ENCODE results near the gene MICU1.

MICU1 gene

GRCh38 chr10:72593963-72594362, 31.9 kb downstream of the MICU1 start:
- TF ChIP-seq CTCF (IDR thresholded peaks at IDR 0.05; ENCODE audit: insufficient read depth, low read depth, low read length, missing control alignments) = no peak

DNA sequence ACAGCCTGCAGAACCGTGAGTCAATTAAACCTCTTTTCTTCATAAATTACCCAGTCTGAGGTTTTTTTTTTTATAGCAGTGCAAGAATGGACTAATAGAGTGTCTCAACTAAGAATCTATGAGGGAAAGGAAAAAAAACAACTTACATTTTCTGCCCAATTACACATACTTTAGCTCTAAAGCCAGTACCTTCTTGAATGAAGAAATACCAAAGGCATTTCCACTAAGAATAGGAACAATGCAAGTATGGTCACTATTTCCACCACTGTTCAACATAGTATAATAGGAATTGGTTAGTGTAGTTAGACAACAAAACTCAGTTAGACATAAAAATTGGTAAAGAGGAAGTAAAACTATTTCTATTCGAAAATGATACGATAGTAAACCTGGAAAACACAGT, 37.6 kb downstream of the MICU1 start:
- no peak for DNase-seq (ENCODE audit: low read depth)

More at GRCh38 chr10:72593963-72594362, 31.9 kb downstream of the MICU1 start:
- H3K4me3 ChIP-seq (ENCODE audit: low read depth, low read length) = no peak overlapping the region
- DNase-seq (ENCODE audit: low read depth) = no peak

DNA sequence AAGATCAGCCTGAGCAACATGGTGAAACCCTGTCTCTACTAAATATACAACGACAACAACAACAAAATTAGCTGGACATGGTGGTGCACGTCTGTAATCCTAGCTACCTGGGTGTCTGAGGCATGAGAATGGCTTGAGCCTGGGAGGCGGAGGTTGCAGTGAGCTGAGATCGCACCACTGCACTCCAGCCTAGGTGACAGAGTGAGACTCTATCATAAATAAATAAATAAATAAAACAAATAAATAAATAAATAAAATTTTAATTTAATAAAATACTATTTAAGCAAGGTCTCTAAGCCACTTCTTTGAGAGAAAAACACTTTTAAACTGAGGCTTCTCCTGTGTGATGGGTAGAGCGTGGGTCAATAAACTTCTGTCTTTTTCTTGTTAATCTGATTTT, 38.3 kb downstream of the MICU1 start:
- no peak for DNase-seq (ENCODE audit: low read depth)
- no peak for TF ChIP-seq CTCF (IDR thresholded peaks at IDR 0.05; ENCODE audit: insufficient read depth, low read depth, low read length, missing control alignments)

More for the DNA sequence above, 37.6 kb downstream of the MICU1 start:
- TF ChIP-seq CTCF (IDR thresholded peaks at IDR 0.05; ENCODE audit: insufficient read depth, low read depth, low read length, missing control alignments) = no peak
- H3K4me3 ChIP-seq (ENCODE audit: low read depth, low read length) = no peak overlapping the region

GRCh38 chr10:72574636-72575035, 51.2 kb downstream of the MICU1 start:
- H3K4me3 ChIP-seq (ENCODE audit: low read depth, low read length) = no peak overlapping the region
- DNase-seq (ENCODE audit: low read depth) = no peak
- TF ChIP-seq CTCF (IDR thresholded peaks at IDR 0.05; ENCODE audit: insufficient read depth, low read depth, low read length, missing control alignments) = no peak

More for the DNA sequence above, 38.3 kb downstream of the MICU1 start:
- no peak overlapping the region for H3K4me3 ChIP-seq (ENCODE audit: low read depth, low read length)

DNA sequence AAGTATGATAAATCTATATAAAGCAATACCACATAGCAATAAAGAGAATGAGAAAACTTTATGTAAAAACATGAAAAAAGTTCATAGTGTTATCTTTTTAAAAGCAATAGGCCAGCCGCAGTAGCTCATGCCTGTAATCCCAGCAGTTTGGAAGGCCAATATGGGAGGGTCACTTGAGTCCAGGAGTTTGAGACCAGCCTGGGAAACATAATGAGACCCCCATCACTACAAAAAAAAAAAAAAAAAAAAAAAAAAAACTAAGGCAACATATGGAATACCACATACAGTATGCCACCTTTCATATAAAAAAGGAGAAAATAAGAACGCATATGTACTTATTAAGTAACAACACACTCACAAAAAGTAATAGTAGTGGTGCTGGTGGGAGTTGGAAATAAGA, 52.8 kb downstream of the MICU1 start:
- no peak for TF ChIP-seq CTCF (IDR thresholded peaks at IDR 0.05; ENCODE audit: insufficient read depth, low read depth, low read length, missing control alignments)
- no peak for DNase-seq (ENCODE audit: low read depth)
- no peak overlapping the region for H3K4me3 ChIP-seq (ENCODE audit: low read depth, low read length)

DNA sequence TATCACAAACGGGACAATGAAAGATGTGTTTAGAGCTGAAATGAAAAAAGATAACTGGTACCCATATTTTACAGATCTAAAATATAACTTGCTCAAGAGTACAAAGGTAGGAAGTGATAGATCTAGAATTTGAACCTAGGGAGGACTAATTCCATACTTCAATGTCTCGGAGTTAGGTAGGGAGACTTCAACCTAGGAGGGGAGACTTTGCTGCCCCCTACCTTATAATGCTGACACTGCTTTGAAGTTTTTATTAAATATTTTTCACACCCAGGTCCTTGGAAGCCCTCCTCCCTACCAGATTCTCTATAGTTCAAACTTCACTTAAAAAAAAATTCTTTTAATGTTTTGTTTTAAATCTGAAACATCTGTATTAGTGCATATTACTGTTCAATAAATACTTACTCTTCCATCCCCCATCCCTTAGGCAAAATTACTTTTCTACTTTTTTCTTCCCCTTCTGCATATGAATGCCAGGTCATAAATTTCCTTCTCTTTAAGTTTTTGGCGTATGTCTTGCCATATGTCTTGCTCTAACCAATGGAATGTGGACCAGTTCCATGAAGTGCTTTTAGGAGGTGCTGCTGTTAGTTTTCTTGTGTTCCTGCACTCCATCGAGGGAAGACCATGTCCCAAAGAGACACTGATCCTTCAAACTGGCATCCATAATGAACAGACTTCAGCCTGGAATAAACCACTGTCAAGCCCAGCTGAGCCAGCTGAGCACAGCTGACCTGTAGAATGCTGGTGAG, 57.8 kb downstream of the MICU1 start:
- DNase-seq (ENCODE audit: low read depth) = peak; percentile 14
- no peak overlapping the region for H3K4me3 ChIP-seq (ENCODE audit: low read depth, low read length)
- TF ChIP-seq CTCF (IDR thresholded peaks at IDR 0.05; ENCODE audit: insufficient read depth, low read depth, low read length, missing control alignments) = peak; percentile 24

- no peak for TF ChIP-seq CTCF (IDR thresholded peaks at IDR 0.05; ENCODE audit: insufficient read depth, low read depth, low read length, missing control alignments)
Observed at GRCh38 chr10:72567421-72567820, 58.5 kb downstream of the MICU1 start.

More at GRCh38 chr10:72567421-72567820, 58.5 kb downstream of the MICU1 start:
- no peak for DNase-seq (ENCODE audit: low read depth)
- H3K4me3 ChIP-seq (ENCODE audit: low read depth, low read length) = no peak overlapping the region
